GM18511 (cell line): Measurements from ENCODE around the gene C11orf52.
"Not testable (repeated sequence)": the region's sequence is repeated elsewhere in the genome, so short reads cannot be mapped to it uniquely, and the experiment has no call there.

Source experiments
- ATAC-seq: cut with Tn5 transposase; IDR thresholded peaks from one replicate; pipeline ENCODE4 v1.9.1; 2021; ENCODE audit warnings: mild to moderate bottlenecking, moderate library complexity; ENCODE audit not compliant: unreplicated experiment

The C11orf52 gene

DNA sequence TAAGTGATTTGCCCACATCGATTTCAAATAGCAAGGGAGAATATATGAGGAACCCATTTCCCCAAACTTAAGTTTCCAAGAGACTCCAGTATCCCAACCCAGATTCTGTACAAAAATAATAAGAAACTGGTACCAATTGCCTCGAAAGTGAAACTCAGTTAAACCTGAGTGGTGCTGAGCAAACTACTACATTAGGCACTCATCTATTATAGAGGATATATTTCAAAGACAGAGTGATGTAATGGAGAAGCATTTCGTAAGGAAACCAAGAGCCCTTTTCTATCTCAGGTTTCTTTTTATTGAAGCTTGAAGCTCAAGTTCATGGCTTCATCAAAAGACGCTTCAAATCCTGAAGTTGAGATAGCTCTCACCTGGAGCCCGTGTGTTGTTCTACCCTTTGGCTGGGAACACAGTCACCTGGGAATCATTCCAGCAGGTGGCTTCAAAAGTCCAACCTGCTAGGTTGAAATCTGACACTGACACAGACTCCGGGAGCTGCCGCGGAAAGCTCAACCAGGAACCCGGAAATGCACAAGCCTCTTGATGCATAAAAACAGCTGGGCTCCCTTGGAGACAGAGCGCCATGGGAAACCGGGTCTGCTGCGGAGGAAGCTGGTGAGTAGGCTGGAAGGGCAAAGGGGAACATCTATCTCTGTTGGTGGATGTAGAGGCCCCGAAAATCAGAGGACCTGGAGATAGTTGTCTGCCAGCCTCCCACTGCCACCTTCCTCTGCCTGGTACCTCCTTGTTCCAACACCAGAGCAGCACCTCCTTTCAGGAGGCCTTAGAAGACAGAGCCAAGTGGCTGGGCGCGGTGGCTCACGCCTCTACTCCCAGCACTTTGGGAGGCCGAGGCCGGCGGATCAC is at the start of gene C11orf52:
Gene C11orf52, plus strand, starts transcription at position 524 of the 867 bp plus-strand sequence. Its CDS starts 60 bp downstream, at position 584.
- no peak for ATAC-seq

- ATAC-seq, result no peak
Observed at GRCh38 chr11:111870113-111870512, 48.6 kb upstream of the C11orf52 start.

- peak; percentile 28 for ATAC-seq
Observed at GRCh38 chr11:111870522-111870885, 48.2 kb upstream of the C11orf52 start.

DNA sequence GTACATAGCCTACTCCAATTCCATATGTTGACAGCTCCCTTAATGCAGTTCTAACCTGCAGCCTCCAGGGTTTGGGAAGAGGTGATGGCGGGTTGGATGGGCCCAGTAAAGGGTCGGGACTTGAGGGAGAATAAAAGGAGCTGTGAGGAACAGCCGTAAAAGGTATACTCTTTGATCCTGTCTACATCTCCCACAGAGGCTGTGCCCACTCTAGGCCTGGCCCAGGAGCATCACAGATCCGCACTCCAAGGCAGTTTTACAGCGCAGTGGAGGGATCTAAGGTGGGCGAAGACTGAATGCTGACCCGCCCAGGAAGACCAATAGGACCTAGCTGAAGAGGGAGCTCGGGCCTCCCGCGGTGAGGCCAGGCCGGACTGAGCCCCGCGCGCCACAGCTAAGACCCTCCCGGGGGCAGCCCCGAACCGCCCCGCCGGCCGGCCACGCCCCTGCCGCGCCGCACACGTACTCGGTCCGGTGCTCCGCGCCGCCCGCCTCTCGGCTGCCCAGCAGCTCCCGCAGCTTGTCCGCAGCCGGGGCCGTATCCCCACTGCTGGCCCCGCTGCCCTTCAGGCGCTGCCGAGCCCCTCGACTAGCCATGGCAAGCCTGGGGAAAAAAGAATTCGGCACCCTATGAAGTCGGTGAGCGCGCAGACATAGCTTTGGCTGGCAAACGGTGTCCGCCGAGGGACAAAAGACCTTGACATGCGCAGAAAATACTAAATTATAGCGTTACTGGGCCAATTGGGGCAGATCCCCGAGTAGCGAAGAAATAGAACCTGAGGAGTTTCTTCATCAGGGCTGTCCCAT is 47.6 kb upstream of the C11orf52 start, which contains the start of gene ALG9:
Gene ALG9, minus strand, starts transcription at position 696 of the 807 bp plus-strand sequence. Its CDS starts 99 bp downstream, at position 597.
- peak; percentile 91 for ATAC-seq

DNA sequence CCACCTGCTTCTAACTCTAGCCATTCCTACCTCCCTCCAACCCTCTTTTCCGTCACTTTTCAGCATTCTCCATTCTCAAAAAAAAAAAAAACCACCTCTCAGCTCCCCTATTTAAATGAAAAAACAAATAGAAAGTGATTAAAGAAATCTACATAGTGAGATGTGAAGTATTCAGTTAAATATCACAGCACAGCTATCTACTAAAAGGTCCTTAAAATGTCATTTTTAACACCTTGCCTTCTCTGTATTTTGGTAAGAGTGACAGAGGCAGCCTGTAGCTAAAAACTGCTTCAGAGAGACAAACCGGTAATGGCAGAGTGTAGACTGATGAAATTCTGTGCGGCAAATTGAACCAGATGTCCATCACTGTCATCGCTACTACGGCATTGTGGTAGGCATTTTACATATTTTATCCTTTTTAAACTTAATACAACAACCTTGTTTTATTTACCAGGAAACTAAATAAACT is 47.0 kb upstream of the C11orf52 start:
- ATAC-seq, result no peak

GRCh38 chr11:111878385-111878848 is 40.3 kb upstream of the C11orf52 start:
- peak; percentile 17 for ATAC-seq

- ATAC-seq, result peak; percentile 96
Observed at GRCh38 chr11:111878849-111879636, 39.7 kb upstream of the C11orf52 start, which contains the start of the genes CFAP68 and FDXACB1. Gene CFAP68 (plus strand): TSS chr11:111879541. CDS start chr11:111879561, 20 bp downstream. Gene FDXACB1 (minus strand): TSS chr11:111879165. CDS start chr11:111879132, 33 bp downstream.

- ATAC-seq, result peak; percentile 4
Observed at GRCh38 chr11:111879637-111879960, 39.1 kb upstream of the C11orf52 start.

DNA sequence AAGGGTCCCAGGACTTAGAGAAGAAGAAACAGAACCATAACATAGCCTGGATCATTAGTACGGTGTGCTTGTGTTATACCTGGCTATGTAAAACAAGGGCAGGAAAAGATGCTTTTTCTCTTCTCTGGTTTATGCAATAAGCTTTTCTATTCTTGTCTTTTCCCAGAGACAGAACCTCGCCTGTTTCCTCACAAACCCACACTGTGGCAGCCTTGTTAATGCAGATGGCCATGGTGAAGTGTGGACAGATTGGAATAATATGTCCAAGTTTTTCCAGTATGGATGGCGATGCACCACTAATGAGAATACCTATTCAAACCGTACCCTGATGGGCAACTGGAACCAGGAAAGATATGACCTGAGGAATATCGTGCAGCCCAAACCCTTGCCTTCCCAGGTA is 36.5 kb upstream of the C11orf52 start:
- ATAC-seq, result no peak

- ATAC-seq, result not testable (repeated sequence)
Observed at GRCh38 chr11:111885053-111885452, 33.7 kb upstream of the C11orf52 start.

DNA sequence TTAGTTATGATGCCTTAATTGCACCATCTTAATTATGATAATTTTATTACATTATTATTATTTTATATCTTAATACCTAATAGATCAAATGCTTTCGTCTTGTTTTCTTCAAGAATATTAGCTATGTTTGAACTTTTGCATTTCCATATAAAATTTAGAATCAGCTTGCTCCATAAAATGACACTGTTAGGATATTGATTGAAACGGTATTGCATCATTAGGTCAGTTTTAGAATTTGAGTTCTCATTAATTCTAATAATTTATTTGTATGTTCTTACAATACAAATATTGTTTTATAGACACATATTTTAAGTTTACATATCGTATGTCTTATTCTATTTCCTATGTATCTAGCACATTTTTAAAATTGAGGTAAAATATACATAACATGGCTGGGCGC is 32.7 kb upstream of the C11orf52 start:
- ATAC-seq, result no peak

- no peak for ATAC-seq
Observed at GRCh38 chr11:111886844-111887243, 31.9 kb upstream of the C11orf52 start.

DNA sequence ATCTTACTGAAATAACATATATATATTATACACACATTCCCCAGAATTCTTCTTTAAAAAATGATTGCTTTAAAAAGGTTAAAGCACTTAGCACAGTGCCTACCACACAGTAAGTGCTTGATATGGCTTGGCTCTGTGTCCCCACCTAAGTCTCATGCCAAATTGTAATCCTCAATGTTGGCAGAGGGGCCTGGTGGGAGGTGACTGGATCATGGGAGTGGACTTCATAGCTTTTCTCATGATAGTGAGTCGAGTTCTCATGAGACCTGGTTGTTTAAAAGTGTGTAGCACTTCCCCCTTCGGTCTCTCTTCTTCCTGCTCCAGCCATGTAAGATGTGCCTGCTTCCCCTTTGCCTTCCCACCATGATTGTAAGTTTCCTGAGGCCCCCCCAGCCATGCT is 13.3 kb upstream of the C11orf52 start:
- ATAC-seq, result no peak

DNA sequence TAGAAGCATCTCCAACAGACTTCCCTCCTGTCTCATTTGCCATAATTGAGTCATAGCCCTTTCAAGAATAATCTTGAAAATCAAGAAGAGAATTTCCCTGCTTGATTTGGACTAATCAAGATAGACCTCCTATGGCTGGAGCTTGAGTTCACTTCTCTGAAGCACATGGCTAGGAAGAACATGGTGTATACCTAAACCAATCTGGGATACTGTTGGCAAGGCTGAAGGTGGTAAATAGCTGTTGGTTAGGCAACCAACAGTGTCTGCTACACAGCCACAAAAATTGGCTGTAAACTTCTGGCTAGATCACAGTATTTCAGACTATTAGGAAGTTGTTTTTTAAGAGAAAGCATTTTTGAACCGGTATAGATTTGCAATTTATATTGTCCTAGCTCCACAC is 12.0 kb upstream of the C11orf52 start:
- ATAC-seq, result no peak

DNA sequence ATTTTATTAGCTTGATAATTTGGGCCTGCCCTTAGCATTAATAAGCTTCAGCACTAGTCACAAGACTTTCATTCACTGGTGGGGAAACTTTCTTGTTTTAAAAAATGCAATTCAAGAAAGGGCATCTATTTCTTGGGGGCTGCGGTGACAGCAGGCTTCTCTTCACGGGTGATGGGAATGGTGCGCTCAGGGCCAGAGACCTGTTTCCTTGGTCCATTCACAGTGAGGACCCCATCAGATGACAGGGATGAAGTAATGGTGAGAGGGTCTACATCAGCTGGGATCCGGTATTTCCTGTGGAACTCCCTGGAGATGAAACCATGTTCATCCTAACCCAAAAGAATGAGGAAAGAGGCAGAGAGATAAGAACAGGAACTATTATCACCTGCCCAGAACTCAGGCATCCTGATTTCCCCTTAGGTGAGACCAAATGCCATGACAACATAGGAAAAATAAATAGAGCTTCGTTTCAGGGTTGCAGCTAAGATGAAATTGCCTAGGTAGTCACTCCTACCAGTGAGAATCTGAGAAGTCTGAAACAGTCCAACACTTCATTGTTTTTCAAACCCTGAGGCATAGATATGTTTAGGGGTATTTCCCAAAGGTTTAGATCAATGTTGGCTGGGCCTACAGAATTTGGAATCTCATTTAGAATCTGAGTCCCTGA is 9.9 kb upstream of the C11orf52 start:
- no peak for ATAC-seq

- ATAC-seq, result no peak
Observed at GRCh38 chr11:111909378-111909777, 9.3 kb upstream of the C11orf52 start.

DNA sequence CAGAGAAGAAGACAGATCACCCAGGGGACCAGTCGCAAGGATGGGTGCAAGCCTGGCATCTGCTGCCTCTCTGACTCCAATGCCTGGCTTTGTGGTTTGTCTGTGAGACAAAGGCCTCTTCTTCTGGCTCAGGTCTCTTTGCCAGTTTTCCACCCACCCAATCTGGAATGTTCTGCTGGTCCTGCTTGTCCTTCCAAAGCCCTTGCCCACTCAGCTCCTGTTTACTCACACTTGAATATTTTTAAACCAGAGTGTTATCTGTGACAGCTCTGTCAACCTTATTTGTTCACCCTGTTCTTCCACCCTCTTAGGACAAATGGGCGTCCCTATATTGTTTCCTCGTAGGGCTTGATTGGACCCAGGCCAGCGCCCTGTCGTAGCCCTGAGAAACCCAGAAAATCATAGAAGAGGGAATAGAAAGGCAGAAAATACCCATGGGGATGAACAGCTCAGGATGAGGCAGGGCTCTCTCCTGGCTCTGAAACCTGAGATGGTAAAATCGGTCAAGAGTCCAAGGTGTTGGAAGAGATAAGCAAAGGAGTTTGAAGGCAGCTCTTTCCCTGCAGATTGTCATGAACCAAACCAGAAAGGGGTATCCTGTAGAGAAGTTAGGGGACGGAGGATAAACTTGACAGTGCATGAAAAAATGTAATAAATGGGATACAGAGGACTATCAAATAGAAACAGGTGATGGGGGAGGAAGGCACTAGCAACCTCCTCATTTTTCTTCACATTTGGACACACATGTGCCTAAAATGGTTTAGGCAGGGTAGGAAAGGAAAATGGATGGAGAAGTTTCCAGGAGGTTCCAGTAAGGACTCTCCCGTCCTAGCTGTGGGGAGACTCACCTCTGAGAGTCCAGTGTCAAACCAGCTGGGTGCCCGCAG is 7.8 kb upstream of the C11orf52 start:
- no peak for ATAC-seq

DNA sequence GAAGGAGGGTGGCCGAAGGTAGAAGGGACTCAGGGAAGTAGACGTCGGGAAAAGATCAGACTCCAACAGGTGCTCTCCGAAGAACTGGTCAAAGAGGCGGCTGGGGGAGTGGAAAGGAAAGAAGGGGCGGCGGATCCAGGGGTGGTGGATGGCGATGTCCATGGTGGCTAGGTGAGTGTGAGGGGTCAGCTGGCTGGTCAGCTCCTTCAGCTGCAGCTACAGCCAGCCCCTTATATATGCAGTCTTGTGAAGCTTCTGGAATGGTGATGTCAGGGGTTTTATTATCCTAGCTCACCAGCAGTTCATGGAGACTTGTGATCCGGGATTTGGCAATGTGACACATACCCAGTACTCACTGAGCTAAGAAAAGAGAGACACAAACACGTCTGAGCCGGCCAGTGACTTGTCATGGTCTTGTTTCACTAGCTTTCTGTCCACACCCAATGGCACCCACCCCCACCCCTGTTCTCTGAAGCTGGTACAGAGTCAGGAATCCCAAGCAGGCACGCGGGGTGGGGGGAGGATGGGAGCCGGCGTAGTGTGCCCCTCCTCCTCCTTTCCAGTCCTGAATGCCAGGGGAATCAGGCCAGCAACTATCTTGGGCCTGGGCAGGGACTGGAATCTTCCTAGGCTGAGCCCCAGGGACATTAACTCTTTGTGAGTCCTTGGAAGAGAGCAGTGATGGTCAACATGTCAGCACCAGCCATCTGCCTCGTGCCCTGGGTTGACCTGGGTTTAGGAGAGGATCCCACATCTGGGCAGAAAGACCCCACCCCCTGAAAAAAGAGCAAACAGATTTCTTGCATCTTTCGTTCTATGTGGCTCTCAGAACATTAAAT is 6.9 kb upstream of the C11orf52 start, which contains the start of gene CRYAB:
Gene CRYAB, minus strand, starts transcription at position 208 of the 839 bp plus-strand sequence. Its CDS starts 46 bp downstream, at position 162.
- no peak for ATAC-seq
